ENCODE data around the gene CNRIP1. TPM values are rescaled to one million over a fixed set of nuclear protein-coding genes. Genes with fewer than 3 reads are reported as not detected.

Gene CNRIP1
- total and polyA plus RNA-seq, 8 donors, result 0.85 to 6.4 (median 3.3) TPM

- no peaks in the 10 kb centered on the region for H3K36me3 ChIP-seq
- intact Hi-C loops (cut with DNase I), result no loop called here
- no peaks in the 10 kb centered on the region for H3K27me3 ChIP-seq
- WGBS, 2 donors, result 84 to 85% methylated on average over 8 of the region's 8 CpGs
- no peak for DNase-seq
- no peak for ATAC-seq
- no peak overlapping the region for H3K4me3 ChIP-seq
- H3K9me3 ChIP-seq, result no peaks in the 10 kb centered on the region
- no peak for FAIRE-seq
- H3K27ac ChIP-seq, result no peak overlapping the region
- no peak for TF ChIP-seq CTCF (IDR thresholded peaks at IDR 0.05)
- H3K4me1 ChIP-seq, result no peaks in the 10 kb centered on the region
Observed at GRCh38 chr2:68333009-68333408, 13.3 kb upstream of the CNRIP1 start.

- intact Hi-C loops (cut with DNase I), result no loop called here
- ATAC-seq (no peak), FAIRE-seq (no peak), DNase-seq (no peak)
- H3K27me3 ChIP-seq, result no peaks in the 10 kb centered on the region
- no peak for TF ChIP-seq CTCF (IDR thresholded peaks at IDR 0.05)
- no peak overlapping the region for H3K4me3 ChIP-seq
- H3K4me1 ChIP-seq, result no peaks in the 10 kb centered on the region
- H3K27ac ChIP-seq, result no peak overlapping the region
- no peaks in the 10 kb centered on the region for H3K36me3 ChIP-seq
- WGBS, 2 donors, result 80 to 81% methylated on average over 2 of the region's 2 CpGs
- no peaks in the 10 kb centered on the region for H3K9me3 ChIP-seq
Observed at GRCh38 chr2:68330691-68331090, 10.9 kb upstream of the CNRIP1 start.

GRCh38 chr2:68328901-68329300 lies 9.2 kb upstream of the CNRIP1 start:
- Histone ChIP-seq H3K27me3 (no peaks in the 10 kb centered on the region), H3K9me3 (no peaks in the 10 kb centered on the region), H3K27ac (no peak overlapping the region), H3K4me3 (no peak overlapping the region), H3K36me3 (no peaks in the 10 kb centered on the region), H3K4me1 (no peaks in the 10 kb centered on the region)
- DNase-seq (no peak), FAIRE-seq (no peak), ATAC-seq (no peak)
- no peak for TF ChIP-seq CTCF (IDR thresholded peaks at IDR 0.05)
- intact Hi-C loops (cut with DNase I), result no loop called here
- 48 to 52% methylated on average over 5 of the region's 5 CpGs for WGBS, 2 donors

GRCh38 chr2:68325056-68325455 lies 5.3 kb upstream of the CNRIP1 start:
- Histone ChIP-seq H3K4me3 (no peak overlapping the region), H3K27me3 (peaks cover 0 to 11% (median 2%) of the 10 kb centered on the region in 4 donors), H3K27ac (no peak overlapping the region), H3K9me3 (no peaks in the 10 kb centered on the region), H3K36me3 (no peaks in the 10 kb centered on the region), H3K4me1 (peaks cover 0 to 4% (median 0%) of the 10 kb centered on the region in 3 donors)
- FAIRE-seq (no peak), ATAC-seq (no peak), DNase-seq (no peak)
- intact Hi-C loops (cut with DNase I), result no loop called here
- no peak for TF ChIP-seq CTCF (IDR thresholded peaks at IDR 0.05)
- WGBS, 2 donors, result 50 to 66% methylated on average over 3 of the region's 3 CpGs

- Histone ChIP-seq H3K36me3 (no peaks in the 10 kb centered on the region), H3K9me3 (no peaks in the 10 kb centered on the region), H3K27me3 (peaks cover 0 to 19% (median 2%) of the 10 kb centered on the region in 4 donors), H3K4me3 (peak overlapping the region in 2 of 4 donors; percentile 39 to 54), H3K27ac (peak overlapping the region in 3 of 4 donors; percentile 62 to 73 (median 67)), H3K4me1 (peaks cover 0 to 6% (median 0%) of the 10 kb centered on the region in 3 donors)
- DNase-seq, result no peak
- TF ChIP-seq CTCF (IDR thresholded peaks at IDR 0.05), result no peak
- no peak for FAIRE-seq
- intact Hi-C loops (cut with DNase I), result no loop called here
- peak in 3 of 4 donors; percentile 45 to 59 (median 48) for ATAC-seq
- 3 to 6% methylated on average over 11 of the region's 11 CpGs for WGBS, 2 donors
Observed at GRCh38 chr2:68320118-68320641, 431 bp upstream of the CNRIP1 start.

All from pancreas (tissue), 10 donors.